ENCODE measurements around the gene WNT9A.
"Not testable (repeated sequence)": the region's sequence is repeated elsewhere in the genome, so short reads cannot be mapped to it uniquely, and the experiment has no call there.

WNT9A gene

DNA sequence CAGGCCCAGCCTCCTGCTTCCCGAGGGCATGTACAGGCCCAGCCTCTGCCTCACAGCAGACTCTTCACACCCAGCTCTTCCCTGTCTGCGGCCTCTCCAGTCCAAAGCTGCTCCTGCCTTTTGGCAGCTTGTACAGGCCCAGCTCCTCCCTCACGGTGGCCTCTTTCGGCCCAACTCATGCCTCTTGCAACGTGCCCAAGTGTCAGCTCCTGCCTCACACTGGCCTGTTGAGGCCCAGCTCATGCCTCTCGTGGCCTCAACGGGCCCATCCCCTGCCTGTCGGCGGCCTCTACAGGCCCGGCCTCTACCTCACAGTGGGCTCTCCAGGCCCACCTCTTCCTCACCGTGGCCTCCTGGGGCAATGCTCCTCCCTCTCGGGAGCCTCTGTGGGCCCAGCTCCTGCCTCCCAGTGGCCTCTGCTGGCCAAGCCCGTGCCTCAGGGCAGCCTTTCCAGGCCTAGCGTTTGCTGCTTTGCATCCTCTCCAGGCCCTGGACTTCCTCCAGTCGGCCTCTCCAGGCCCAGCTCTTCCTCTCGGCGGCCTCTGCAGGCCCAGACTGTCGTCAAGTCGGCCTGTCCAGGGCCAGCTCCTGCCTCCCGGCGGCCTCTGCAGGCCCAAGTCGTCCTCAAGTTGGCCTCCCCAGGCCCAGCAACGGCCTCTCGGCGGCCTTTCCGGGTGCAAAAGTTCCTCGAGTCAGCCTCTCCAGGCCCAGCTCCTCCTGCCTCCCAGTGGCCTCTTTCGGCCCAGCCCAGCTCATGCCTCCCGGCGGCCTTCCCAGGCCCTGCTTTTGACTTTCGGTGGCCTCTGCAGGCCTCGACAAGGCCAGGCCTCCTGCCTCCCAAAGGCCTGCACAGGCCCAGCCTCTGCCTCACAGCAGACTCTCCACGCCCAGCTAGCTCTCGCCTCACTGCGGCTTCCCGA is 22.6 kb upstream of the WNT9A start:
- H3K36me3 ChIP-seq (ENCODE audit: insufficient read depth, low read length); H3K9me3 ChIP-seq (ENCODE audit: low read depth, low read length); DNase-seq (ENCODE audit: low read depth, low spot score); H3K4me3 ChIP-seq; H3K27ac ChIP-seq; H3K9ac ChIP-seq (ENCODE audit: insufficient read length): not testable (repeated sequence)

DNA sequence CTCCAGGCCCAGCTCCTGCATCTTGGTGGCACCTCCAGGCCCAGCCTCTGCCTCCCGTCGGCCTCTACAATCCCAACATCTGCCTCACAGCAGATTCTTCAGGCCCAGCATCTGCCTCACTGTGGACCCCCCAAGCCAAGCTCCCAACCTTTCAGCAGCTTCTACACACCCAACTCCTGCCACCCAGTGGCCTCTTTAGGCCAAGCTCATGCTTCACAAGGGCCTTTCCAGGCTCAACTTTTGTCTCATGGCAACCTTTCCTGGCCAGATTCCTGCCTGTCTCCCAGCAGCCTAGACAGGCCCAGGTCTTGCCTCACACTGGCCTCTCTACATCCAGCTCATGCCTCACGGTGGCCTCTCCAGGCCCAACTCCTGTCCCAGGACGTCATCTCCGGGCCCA is 20.1 kb upstream of the WNT9A start:
- not testable (repeated sequence) for H3K9me3 ChIP-seq (ENCODE audit: low read depth, low read length); H3K27ac ChIP-seq; DNase-seq (ENCODE audit: low read depth, low spot score); H3K4me3 ChIP-seq; H3K36me3 ChIP-seq (ENCODE audit: insufficient read depth, low read length); H3K9ac ChIP-seq (ENCODE audit: insufficient read length)

DNA sequence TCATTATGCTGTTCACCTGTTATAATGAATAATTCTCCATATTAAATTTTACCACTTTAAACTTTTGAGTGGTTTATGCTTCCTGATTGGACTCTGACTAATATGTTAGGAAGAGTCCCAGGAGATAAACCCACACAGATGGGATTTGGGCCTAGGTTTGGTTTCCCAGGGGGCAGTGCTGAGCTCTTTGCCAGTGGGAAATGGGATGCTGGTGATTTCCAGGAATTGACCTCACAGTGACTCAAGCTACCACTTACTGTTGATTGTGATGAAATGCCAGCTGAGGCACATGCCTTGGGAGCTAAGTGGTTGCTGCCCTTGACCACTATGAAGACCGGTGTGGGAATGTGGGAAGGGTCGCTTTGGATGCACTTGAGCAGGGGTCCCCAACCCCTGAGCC is 19.0 kb upstream of the WNT9A start:
- H3K9ac ChIP-seq (ENCODE audit: insufficient read length); H3K9me3 ChIP-seq (ENCODE audit: low read depth, low read length); H3K4me3 ChIP-seq; DNase-seq (ENCODE audit: low read depth, low spot score); H3K27ac ChIP-seq; H3K36me3 ChIP-seq (ENCODE audit: insufficient read depth, low read length): not testable (repeated sequence)

DNA sequence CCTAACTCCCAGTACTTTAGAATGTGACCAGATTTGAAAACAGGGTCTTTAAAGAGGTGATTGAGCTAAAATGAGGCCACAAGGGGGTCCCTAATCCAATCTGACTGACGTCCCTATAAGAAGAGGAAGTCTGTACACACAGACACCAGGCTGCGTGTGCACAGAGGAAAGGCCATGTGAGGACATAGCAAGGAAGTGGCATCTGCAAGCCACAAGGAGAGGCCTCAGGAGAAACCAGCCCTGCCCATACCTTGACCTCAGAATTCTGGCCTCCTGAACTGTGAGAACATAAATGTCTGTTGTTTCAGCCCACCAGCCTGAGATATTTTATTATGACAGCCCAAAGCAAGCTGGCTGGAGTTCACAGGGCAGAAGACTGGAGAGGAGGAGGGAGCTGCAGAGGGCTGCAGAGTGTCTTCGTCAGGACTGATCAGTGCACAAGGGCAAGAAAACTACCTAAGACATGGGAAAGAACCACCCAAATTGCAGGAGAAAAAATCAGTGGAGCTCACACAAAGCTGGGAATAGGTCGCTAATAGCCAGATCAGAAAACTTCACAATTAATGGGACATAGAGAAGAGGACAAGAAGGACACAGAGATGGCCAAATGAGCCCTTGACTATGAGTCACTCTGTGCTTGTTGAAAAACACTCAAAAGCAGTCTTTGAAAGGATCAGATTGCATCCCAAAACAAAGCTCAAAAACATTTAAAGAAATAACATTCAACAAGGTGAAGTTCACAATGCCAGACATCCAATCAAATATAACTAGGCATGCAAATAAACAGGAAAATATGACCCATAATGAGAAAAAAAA is 14.1 kb upstream of the WNT9A start:
- TF ChIP-seq FOXP2 (optimal IDR thresholded peaks at IDR 0.05; ENCODE audit: control extremely low read depth, extremely low read length, insufficient read depth) (no peak), EZH2 (IDR thresholded peaks at IDR 0.05) (no peak), POLR2AphosphoS5 (IDR thresholded peaks at IDR 0.05; ENCODE audit: borderline replicate concordance, low read depth, low read length) (no peak)
- H3K27ac ChIP-seq = no peak overlapping the region
- no peak overlapping the region for H3K4me3 ChIP-seq
- no peaks in the 10 kb centered on the region for H3K9me3 ChIP-seq (ENCODE audit: low read depth, low read length)
- no peaks in the 10 kb centered on the region for H3K36me3 ChIP-seq (ENCODE audit: insufficient read depth, low read length)
- H3K9ac ChIP-seq (ENCODE audit: insufficient read length) = no peak overlapping the region
- DNase-seq (ENCODE audit: low read depth, low spot score) = no peak

DNA sequence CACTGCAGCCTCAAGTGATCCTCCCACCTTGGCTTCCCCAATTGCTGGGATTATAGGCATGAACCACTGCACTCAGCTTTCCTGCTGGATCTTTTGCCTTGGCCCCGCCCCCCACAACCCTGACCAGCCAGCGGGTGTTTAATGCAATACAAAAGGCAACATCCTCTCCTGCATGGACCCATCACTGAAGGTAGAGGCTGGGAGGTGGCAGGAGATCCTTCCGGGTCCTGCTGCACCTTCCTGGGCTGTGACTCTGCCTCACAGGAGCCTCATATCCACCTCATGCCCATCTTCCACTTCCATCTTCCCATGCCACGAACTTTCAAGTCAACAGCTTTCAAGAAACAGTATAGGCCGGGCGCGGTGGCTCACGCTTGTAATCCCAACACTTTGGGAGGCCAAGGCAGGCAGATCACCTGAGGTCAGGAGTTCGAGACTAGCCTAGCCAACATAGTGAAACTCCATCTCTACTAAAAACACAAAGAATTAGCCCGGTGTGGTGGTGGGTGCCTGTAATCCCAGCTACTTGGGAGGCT is 11.7 kb upstream of the WNT9A start:
- TF ChIP-seq POLR2AphosphoS5 (IDR thresholded peaks at IDR 0.05; ENCODE audit: borderline replicate concordance, low read depth, low read length) (no peak), EZH2 (IDR thresholded peaks at IDR 0.05) (no peak), FOXP2 (optimal IDR thresholded peaks at IDR 0.05; ENCODE audit: control extremely low read depth, extremely low read length, insufficient read depth) (no peak)
- no peak overlapping the region for H3K27ac ChIP-seq
- no peak for DNase-seq (ENCODE audit: low read depth, low spot score)
- no peaks in the 10 kb centered on the region for H3K36me3 ChIP-seq (ENCODE audit: insufficient read depth, low read length)
- no peak overlapping the region for H3K4me3 ChIP-seq
- H3K9me3 ChIP-seq (ENCODE audit: low read depth, low read length) = no peaks in the 10 kb centered on the region
- H3K9ac ChIP-seq (ENCODE audit: insufficient read length) = no peak overlapping the region

DNA sequence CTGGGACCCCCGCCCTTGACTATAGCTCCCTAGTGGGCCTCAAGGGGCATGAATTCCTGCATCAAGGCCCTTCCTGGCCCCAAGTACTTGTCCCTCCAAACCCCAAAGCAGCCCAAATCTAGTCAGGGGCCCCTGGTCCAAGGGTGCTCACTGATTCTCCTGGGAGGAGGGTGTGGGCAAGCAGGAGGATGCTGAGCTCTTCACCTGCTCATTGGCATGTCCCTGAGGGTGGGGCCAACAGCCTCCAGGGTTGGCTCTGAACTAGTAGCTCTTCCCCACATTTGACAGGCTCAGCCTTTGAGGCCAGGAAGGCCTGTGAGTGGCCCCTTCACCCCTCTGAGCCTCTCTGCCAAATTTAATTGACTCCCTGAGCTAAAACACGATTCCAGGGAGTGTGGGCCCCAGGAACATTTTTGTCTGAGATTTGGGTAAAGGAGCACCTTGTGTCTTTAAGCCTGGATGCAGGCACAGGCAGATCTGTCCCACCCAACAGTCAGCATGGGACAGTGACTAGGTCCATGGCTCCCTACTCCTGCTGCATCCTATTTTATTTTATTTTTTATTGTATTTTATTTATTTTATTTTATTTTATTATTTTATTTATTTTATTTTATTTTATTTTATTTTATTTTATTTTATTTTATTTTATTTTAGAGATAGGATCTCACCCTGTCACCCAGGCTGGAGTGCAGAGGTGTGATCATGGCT is 11.0 kb upstream of the WNT9A start:
- Histone ChIP-seq H3K27ac (no peak overlapping the region), H3K36me3 (ENCODE audit: insufficient read depth, low read length) (no peaks in the 10 kb centered on the region), H3K4me3 (no peak overlapping the region), H3K9me3 (ENCODE audit: low read depth, low read length) (no peaks in the 10 kb centered on the region), H3K9ac (ENCODE audit: insufficient read length) (no peak overlapping the region)
- no peak for DNase-seq (ENCODE audit: low read depth, low spot score)
- no peak for TF ChIP-seq POLR2AphosphoS5 (IDR thresholded peaks at IDR 0.05; ENCODE audit: borderline replicate concordance, low read depth, low read length)
- no peak for TF ChIP-seq EZH2 (IDR thresholded peaks at IDR 0.05)
- TF ChIP-seq FOXP2 (optimal IDR thresholded peaks at IDR 0.05; ENCODE audit: control extremely low read depth, extremely low read length, insufficient read depth) = no peak

DNA sequence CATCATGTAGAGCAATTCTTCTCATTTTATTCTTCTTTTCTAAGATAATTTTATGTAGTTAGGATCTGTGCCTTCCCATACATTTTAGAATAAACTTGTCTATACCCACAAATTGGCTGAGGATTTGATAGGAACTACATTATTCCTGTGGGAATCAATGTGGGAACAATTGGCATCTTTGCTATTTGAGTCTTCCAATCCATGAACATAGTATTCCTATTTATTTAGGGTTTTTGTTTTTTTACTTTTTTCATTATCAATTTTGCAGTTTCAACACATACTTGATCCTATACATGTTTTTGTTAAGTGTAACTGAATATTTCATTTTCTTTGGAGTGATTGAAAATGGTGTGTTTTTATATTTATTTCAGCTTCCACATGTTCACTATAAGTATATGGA is 8.1 kb upstream of the WNT9A start:
- DNase-seq (ENCODE audit: low read depth, low spot score) = no peak
- no peaks in the 10 kb centered on the region for H3K36me3 ChIP-seq (ENCODE audit: insufficient read depth, low read length)
- H3K4me3 ChIP-seq = no peak overlapping the region
- H3K27ac ChIP-seq = no peak overlapping the region
- no peaks in the 10 kb centered on the region for H3K9me3 ChIP-seq (ENCODE audit: low read depth, low read length)
- TF ChIP-seq EZH2 (IDR thresholded peaks at IDR 0.05) = no peak
- no peak for TF ChIP-seq FOXP2 (optimal IDR thresholded peaks at IDR 0.05; ENCODE audit: control extremely low read depth, extremely low read length, insufficient read depth)
- no peak for TF ChIP-seq POLR2AphosphoS5 (IDR thresholded peaks at IDR 0.05; ENCODE audit: borderline replicate concordance, low read depth, low read length)
- no peak overlapping the region for H3K9ac ChIP-seq (ENCODE audit: insufficient read length)

DNA sequence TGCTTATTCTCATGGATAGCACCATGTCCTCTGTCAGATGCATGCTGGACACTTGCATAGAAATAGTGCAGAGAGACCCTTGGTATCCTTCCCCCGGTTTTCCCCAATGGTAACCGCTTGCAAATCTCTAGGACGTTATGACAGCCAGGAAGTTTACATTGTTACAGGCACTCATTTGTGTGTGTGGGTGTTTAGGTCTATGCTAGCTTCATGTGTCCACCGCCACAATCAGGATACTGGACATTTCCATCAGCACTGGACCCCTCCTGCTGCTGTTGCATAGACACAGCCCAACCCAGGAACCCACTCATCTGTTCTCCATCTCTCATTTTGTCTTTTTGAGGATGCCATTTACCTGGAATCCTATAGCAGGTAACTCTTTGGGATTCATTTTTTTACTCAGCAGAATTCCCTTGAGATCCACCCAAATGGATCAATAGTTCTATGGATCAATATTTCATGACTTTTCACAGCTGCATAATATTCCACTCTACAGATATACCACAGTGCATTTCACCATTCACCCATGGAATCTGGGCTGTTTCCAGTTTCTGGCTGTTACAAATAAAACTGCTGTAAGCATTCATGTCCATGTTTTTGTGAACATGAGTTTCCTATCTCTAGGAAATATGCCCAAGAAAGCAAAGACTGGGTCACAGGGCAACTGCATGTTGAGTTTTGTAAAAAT is 6.6 kb upstream of the WNT9A start:
- Histone ChIP-seq H3K4me3 (no peak overlapping the region), H3K27ac (no peak overlapping the region), H3K36me3 (ENCODE audit: insufficient read depth, low read length) (no peaks in the 10 kb centered on the region), H3K9me3 (ENCODE audit: low read depth, low read length) (no peaks in the 10 kb centered on the region), H3K9ac (ENCODE audit: insufficient read length) (no peak overlapping the region)
- no peak for TF ChIP-seq FOXP2 (optimal IDR thresholded peaks at IDR 0.05; ENCODE audit: control extremely low read depth, extremely low read length, insufficient read depth)
- no peak for TF ChIP-seq POLR2AphosphoS5 (IDR thresholded peaks at IDR 0.05; ENCODE audit: borderline replicate concordance, low read depth, low read length)
- no peak for TF ChIP-seq EZH2 (IDR thresholded peaks at IDR 0.05)
- DNase-seq (ENCODE audit: low read depth, low spot score) = no peak
